HG03135 (cell line): Measurements from ENCODE around the gene VCAM1.

Source experiments
- ATAC-seq: cut with Tn5 transposase; IDR thresholded peaks from one replicate; pipeline ENCODE4 v1.9.1; 2021; ENCODE audit warnings: mild to moderate bottlenecking, moderate library complexity; ENCODE audit not compliant: unreplicated experiment

The VCAM1 gene

GRCh38 chr1:100721526-100722207, 2.1 kb downstream of the VCAM1 start:
- no peak for ATAC-seq

DNA sequence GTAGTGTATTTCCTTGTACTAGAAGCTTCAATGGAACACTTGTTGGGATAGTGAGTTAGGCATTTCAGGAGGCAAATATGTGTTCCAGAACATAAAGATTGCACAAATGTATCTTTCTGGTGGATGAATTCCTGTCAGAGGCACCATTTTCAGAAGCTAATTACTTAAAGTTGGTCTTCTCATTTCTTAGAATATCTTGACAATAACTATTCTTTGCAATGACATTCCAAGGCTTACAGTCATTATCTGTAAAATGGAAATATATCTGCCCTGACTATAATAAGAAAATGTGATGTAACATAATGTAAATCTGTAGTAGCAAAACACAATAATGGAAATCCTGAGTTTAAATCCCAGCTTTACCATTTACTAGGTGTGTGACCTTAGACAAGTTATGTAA, 2.7 kb downstream of the VCAM1 start:
- no peak for ATAC-seq

DNA sequence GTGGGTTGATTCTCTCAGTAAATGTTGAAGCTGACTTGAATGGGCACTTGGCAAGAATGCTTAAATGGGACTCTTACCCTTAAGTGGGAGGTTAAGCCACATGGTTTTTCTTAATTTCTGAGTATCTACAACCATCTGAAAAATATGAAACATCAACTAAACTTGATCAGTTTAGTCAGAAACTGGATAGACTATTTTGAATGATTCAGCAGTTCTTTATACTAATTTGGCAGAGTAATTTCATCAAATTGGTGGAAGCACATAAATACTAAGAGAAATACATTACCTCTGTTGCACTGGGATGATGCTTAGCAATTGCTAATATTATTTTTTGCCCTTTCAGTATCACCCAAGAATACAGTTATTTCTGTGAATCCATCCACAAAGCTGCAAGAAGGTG, 4.7 kb downstream of the VCAM1 start:
- no peak for ATAC-seq

- ATAC-seq, result no peak
These were observed 10.6 kb downstream of the VCAM1 start for GRCh38 chr1:100730130-100730529.

GRCh38 chr1:100731309-100731708, 11.8 kb downstream of the VCAM1 start:
- ATAC-seq, result no peak

DNA sequence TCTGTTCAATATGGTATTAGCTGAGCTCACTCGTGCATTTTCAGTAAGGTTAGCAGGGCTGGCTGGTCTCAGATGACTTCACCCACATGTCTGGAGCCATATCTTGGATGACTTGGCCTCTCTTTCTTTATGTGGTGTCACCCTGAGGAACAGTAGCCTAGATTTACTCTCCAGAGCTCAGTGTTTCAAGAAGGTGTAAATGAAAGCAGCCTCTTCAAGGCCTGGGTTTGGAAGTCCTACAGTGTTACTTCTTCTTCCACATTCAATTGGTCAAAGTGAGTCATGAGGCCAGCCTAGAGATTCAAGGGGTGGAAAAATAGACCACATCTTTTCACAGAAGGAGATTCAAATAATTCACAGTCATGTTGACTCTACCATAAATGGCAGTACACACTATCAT, 12.2 kb downstream of the VCAM1 start:
- no peak for ATAC-seq

DNA sequence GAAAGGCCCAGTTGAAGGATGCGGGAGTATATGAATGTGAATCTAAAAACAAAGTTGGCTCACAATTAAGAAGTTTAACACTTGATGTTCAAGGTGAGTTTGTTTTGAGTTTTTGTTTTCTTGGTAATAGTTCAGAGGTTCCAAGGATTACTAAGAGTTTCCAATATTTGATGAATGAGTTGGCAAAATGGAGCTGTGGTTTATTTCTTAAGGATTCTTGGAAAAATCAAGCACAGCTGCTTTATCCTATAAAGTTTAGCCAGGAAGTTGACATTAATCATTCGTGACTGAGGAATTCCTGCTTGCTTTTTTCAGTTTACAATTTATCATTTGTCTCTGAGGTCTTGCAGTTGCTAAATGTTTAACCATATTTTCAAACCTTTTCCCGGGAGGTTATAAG, 15.1 kb downstream of the VCAM1 start:
- ATAC-seq, result no peak

- no peak for ATAC-seq
These were observed 15.7 kb downstream of the VCAM1 start for GRCh38 chr1:100735244-100735643.

GRCh38 chr1:100736324-100736723, 16.8 kb downstream of the VCAM1 start:
- ATAC-seq, result no peak

DNA sequence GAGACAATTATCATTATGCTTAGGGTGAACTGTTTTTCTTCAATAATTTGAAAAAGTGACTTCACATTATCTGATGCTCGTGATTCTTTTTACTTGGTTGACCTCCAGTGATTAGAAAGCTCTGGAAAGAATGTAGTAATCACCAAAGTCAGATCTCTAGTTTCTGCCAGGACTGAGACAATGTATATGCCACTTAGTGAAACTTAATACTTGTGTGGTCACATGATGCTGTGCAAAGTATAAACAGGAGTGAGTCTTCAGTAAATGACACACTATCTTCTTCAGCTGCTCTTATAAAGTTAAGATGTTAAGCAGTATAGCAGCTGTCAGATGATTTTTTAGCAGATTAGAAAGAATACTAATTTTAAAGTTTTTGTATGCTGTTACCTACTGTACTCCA, 17.2 kb downstream of the VCAM1 start:
- ATAC-seq, result no peak

- ATAC-seq, result no peak
These were observed 27.0 kb downstream of the VCAM1 start for GRCh38 chr1:100746542-100746932.

GRCh38 chr1:100747771-100748170, 28.2 kb downstream of the VCAM1 start:
- no peak for ATAC-seq

DNA sequence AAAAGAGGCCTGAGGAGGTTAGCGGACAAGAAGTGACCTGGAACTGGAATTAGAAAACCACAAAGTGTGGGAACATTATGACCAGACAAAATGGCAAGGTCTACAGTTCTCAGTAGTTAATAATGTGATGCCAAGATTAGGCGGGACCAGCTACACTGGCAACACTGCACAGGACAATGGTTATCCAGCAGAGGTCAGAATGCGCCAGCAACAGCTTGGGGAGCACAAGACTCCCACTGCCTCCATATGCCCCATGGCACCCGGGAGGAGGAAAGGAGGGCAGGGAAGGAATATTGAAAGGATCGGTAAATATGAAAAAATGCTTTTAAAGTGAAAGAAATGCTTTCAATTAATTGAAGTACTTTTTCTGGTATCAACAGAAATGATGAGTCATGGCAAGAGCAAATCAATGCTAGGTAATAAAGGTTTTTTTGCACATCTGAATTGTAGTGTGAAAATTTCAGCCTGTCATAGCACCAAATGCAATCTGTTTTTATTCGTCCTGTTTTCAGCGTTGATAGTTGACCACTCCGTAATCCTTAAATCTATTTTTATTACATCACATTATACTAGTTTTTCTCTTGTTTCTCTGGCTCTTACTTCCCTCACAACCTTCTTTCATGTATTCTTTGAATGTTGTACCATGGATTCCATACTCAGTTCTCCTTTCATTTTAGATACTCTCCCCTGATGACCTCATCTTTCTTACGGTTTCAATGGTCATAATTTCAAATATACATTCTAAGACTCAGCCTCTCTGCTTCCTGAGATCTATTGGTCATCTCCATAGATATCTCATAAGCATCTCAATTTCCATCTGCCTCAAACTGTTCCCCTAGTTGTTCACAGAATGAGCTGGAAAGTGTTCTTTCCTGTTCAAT, 30.7 kb downstream of the VCAM1 start:
- ATAC-seq, result no peak

DNA sequence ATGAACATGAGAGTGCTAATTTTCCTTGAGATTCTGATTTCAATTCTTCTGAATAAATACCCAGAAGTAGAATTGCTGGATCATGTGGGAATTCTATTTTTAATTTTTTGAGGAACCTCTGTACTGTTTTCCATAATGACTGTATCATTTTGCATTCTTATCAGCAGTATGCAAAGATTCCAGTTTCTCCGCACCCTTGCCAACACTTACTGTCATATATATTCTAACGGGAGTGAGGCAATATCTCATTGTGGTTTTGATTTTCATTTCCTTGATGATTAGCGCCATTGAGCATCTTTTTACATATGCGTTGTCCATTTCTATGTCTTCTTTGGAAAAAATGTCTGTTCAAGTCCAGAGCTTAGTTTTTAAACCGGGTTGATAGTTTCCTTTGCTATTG, 33.2 kb downstream of the VCAM1 start:
- no peak for ATAC-seq

DNA sequence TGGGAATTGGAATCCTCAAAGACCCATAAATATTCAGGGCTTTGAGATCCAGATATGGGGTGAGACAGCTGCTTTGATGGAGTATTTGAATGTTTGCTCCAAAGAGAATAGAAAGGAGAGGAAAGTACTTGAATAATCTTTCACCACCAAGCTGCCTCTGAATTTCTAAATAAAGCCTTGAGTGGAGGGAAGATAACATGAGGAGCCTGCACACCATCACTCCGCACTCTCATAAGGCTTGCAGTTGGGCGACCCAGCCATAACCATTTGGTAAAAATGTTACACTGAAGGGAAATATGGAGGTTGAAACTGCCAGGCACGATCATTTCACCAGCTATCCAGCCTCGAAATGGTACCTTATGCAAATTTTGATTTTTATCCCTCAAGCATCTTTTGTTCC, 38.4 kb downstream of the VCAM1 start:
- no peak for ATAC-seq

DNA sequence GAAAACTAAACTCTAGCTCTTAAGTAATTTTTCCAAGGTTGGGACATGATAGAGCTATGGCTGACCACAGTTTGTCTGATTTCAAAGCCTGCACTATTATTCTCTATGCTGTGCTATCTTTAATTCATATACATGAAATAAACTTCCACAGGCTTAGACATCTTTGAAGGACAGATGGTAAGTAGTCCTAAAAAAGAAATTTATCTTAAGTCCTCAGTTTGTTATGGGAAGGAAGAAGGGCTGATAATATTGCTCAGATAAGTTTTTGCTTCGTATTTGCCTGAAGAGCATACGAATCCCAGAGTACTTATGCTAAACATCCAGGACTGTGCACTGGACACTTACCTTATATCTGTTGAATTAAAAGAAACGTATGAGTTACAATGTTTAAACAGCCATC, 39.6 kb downstream of the VCAM1 start:
- ATAC-seq, result no peak

- ATAC-seq, result no peak
These were observed 41.0 kb downstream of the VCAM1 start for GRCh38 chr1:100760511-100760910.

DNA sequence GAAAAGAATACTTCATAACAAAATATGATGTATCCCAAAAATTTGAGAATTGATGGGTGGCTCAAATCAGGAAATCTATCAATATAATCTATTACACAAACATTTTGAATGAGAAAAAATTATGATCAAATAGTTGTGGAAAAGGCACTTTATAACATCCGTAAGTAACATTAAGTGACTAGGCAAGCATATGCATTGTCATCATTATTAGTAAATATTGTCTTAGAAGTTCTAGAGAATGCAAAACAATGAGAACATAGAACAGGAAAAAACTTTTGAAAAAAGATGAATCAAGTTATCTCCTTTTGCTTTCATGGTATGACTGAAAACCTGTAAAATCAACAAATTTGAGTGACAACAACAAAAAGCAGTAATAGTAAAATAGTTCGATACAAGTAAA, 42.9 kb downstream of the VCAM1 start:
- no peak for ATAC-seq

DNA sequence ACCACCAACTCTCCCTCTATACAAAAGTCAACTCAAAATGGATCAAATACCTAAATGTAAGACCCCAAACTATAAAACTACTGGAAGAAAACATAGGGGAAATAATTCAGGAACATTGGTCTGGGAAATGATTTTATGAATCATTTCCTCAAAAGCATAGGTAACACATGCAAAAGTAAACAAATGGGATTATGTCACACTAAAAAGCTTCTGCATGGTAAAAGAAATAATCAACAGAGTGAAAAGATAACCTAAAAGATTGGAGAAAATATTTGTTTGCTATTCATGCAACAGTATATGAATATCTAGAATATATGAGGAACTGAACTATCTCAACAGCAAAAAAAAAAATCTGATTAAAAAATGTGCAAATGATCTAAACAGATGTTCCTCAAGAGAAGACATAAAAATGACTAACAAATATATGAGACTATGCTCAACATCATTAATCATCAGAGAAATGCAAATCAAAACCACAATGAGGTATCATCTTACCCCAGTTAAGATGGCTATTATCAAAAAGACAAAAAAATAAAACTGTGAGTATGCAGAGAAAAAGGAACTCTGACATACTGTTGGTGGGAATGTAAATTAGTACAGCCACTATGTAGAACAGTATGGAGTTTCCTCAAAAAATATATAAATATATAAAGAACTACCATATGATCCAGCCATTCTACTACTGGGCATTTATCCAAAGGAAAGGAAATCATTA, 47.8 kb downstream of the VCAM1 start:
- ATAC-seq, result no peak

DNA sequence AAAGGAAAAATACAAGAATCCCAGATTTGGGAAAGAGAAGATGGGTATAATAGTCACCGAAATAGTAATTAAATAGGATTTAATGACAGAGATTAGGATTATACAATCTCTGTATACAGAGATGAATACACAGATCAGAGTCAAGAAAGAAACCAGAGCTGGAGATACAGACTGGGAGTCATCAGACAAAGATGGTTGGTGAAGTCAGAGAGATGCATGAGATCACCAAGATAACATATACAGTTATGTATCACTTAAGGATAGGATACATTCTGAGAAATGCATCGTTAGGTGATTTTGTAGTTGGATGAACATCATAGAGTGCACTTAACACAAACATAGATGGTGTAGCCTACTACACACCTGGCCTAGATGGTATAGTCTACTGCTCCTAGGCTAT, 49.8 kb downstream of the VCAM1 start:
- ATAC-seq, result no peak

DNA sequence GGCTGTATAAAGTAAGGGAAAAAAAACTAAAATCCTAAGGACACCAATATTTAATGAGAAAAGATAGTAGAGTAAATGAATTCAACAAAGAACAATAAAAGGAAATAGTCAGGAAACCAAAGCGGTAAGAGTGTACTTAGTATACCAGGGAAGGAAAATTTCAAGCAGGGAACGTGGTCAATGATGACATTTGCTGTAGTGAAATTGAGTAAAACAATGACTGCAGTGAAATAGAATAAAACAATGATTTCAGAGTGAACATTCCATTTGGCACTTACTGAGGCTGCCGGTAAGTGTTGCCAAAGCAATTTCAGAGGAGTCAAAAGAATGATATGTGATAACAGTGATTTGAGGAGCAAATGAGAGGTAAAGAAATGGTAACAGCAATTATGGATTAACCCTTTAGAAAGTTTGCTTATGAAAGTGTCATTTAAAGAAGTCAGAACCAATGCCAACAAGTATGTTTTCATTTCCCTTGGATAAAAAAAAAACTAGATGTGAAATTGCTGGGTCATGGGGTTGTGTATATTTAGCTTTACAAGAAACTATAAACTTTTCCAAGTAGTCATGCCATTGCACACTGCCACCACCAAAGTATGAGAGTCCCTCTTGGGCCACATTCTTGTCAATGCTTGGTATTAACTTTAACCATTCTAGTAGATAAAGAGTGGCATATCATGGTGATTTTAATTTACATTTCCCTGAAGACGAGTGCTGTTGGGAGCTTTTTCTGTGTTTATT, 50.5 kb downstream of the VCAM1 start:
- ATAC-seq, result no peak
